Measurements from ENCODE around the gene TPM2.
A peak's percentile ranks its signal among the peaks of the same experiment; 100 is the strongest.
"Not testable (repeated sequence)": the region's sequence is repeated elsewhere in the genome, so short reads cannot be mapped to it uniquely, and the experiment has no call there.

Gene TPM2

GRCh38 chr9:35651956-35652828 is 37.5 kb downstream of the TPM2 start:
- DNase-seq, result peak; percentile 50

- DNase-seq, result no peak
These were observed 39.2 kb downstream of the TPM2 start, which contains the start of gene SIT1 for GRCh38 chr9:35650341-35651158. Gene SIT1 (minus strand): TSS chr9:35650931. CDS start chr9:35650853, 78 bp downstream.

GRCh38 chr9:35649431-35650340 is 40.0 kb downstream of the TPM2 start:
- DNase-seq, result no peak

GRCh38 chr9:35646533-35647265 is 43.0 kb downstream of the TPM2 start:
- peak; percentile 85 for DNase-seq

- DNase-seq, result no peak
These were observed 43.6 kb downstream of the TPM2 start for GRCh38 chr9:35646153-35646532.

- not testable (repeated sequence) for DNase-seq
These were observed 44.0 kb downstream of the TPM2 start for GRCh38 chr9:35645736-35646135.

- DNase-seq, result no peak
These were observed 46.7 kb downstream of the TPM2 start for GRCh38 chr9:35643046-35643445.

- not testable (repeated sequence) for DNase-seq
These were observed 48.2 kb downstream of the TPM2 start for GRCh38 chr9:35641478-35641877.

GRCh38 chr9:35640431-35640830 is 49.3 kb downstream of the TPM2 start:
- not testable (repeated sequence) for DNase-seq

GRCh38 chr9:35639631-35640030 is 50.1 kb downstream of the TPM2 start:
- no peak for DNase-seq

GRCh38 chr9:35639225-35639624 is 50.5 kb downstream of the TPM2 start:
- DNase-seq, result not testable (repeated sequence)

GRCh38 chr9:35638751-35639150 is 51.0 kb downstream of the TPM2 start:
- DNase-seq, result not testable (repeated sequence)

- DNase-seq, result not testable (repeated sequence)
These were observed 52.2 kb downstream of the TPM2 start for GRCh38 chr9:35637427-35637955.

GRCh38 chr9:35636877-35637246 is 52.9 kb downstream of the TPM2 start:
- not testable (repeated sequence) for DNase-seq

GRCh38 chr9:35636135-35636876 is 53.4 kb downstream of the TPM2 start:
- DNase-seq, result no peak

- no peak for DNase-seq
These were observed 54.0 kb downstream of the TPM2 start for GRCh38 chr9:35635730-35636129.

Data from fibroblast of skin of back (primary cell).